ENCODE results near the gene OR8B8.
"Not testable (repeated sequence)": the region's sequence is repeated elsewhere in the genome, so short reads cannot be mapped to it uniquely, and the experiment has no call there.

OR8B8 gene

DNA sequence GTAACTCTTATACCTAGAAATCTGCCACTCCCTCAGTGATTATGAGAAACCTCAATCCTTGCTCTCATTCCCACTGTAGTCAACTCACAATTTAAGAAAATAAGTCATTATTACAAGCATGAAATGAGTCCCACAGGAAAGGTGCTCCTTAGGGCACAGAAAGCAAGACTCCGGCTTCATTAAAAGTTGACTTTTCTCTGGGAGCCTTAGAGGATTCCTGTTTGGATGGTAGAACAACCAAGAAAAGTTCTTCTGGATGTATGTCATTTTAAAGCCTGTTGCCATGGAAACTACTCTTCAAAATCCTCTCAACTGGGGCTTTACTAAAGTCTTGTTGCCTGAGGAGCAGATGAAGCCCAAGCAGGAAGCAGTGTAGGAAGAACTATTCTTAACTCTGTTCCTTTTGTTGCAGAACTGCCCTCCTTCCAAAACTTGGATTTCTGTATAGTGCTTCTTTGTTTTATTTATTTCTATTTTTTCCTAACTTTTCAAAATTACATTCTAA is at the start of gene OR8B8:
OR8B8 (minus strand) TSS at position 51 of the 505 bp plus-strand sequence. CDS start 4,611 bp downstream, outside the sequence.
- DNase-seq (ENCODE audit: low read depth in 2 of 3, low spot score in 2 of 3), result no peak

- no peak for DNase-seq (ENCODE audit: low read depth in 2 of 3, low spot score in 2 of 3)
Measured at GRCh38 chr11:124493016-124493655, 47.6 kb upstream of the OR8B8 start.

DNA sequence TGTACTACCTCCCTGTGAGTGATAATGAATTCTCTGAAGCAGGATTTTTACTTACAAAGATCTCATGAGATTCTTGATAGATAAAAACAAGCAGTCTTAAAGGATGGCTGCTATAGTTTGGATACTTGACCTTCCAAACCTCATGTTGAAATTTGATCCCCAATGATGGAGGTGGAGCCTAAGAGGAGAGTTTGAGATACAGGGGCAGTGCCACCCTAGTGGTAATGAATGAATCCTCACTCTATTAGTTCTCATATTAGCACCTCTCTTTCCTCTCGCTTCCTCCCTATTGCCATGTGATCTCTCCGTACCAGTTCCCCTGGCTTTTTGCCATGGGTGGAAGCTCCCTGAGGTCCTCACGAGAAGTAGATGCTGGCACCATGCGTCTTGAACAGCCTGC is 37.9 kb upstream of the OR8B8 start:
- no peak for DNase-seq (ENCODE audit: low read depth in 2 of 3, low spot score in 2 of 3)

GRCh38 chr11:124482362-124483147 is 37.1 kb upstream of the OR8B8 start:
- DNase-seq (ENCODE audit: low read depth in 2 of 3, low spot score in 2 of 3), result no peak

GRCh38 chr11:124481365-124482323 is 36.1 kb upstream of the OR8B8 start:
- DNase-seq (ENCODE audit: low read depth in 2 of 3, low spot score in 2 of 3), result no peak

DNA sequence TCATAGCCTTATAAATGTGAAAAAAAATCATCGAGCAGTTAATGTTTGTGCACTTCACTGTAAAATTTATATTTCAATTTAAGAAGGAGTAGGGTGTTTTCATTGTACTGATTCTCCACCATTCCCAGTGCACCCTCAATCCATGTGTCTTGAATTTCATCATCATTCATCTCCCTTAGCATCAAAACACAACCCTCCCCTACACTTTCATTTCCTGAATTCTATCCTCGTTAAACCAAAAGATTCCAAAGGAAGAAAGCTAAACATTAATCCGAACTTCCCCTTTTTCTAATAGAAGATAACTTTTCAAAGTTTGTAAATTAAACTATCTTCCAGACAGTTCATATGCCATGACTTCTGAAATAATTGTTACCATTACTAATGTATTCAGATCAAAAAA is 34.1 kb upstream of the OR8B8 start:
- no peak for DNase-seq (ENCODE audit: low read depth in 2 of 3, low spot score in 2 of 3)

DNA sequence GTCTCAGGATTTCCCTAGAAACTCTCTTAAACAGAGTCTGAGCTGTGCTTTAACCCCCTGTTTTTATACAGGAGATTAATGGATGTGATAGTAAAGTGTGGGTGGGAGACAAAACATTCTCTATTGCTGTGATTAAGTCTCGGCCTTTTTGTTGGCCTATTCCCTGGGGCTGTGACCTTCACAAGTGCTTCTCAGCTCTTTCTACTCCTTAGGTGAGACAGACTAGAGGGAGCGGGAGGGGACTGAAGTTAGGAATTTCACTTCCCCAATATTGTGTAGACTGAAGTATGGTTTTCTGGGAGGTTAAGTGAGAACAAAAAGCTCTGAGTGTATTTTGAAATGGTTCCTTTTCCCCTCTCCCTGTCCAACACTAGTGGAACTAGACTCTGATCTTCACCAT is 29.8 kb upstream of the OR8B8 start:
- DNase-seq (ENCODE audit: low read depth in 2 of 3, low spot score in 2 of 3), result no peak

- DNase-seq (ENCODE audit: low read depth in 2 of 3, low spot score in 2 of 3), result no peak
Measured at GRCh38 chr11:124474779-124475178, 29.3 kb upstream of the OR8B8 start.

DNA sequence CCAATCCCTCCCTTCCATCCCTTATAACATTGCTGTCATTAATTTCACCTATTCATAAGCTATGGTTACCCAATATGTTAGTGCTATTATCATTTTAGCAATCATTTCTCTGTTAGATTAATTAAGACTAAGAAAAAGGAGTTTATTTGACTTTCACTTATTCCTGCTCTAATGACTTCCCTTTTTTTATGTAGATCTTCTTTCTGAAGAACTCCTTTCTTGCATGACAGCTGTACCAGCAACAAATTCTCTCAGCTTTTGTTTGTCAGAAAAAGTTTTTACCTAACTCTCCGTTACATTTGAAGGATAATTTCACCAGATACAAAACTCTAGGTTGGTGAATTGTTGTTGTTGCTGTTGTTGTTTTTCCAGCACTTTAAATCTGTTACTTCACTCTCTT is 28.6 kb upstream of the OR8B8 start:
- DNase-seq (ENCODE audit: low read depth in 2 of 3, low spot score in 2 of 3), result no peak

GRCh38 chr11:124473476-124473875 is 28.0 kb upstream of the OR8B8 start:
- no peak for DNase-seq (ENCODE audit: low read depth in 2 of 3, low spot score in 2 of 3)

GRCh38 chr11:124470561-124471227 is 25.2 kb upstream of the OR8B8 start:
- DNase-seq (ENCODE audit: low read depth in 2 of 3, low spot score in 2 of 3), result no peak

DNA sequence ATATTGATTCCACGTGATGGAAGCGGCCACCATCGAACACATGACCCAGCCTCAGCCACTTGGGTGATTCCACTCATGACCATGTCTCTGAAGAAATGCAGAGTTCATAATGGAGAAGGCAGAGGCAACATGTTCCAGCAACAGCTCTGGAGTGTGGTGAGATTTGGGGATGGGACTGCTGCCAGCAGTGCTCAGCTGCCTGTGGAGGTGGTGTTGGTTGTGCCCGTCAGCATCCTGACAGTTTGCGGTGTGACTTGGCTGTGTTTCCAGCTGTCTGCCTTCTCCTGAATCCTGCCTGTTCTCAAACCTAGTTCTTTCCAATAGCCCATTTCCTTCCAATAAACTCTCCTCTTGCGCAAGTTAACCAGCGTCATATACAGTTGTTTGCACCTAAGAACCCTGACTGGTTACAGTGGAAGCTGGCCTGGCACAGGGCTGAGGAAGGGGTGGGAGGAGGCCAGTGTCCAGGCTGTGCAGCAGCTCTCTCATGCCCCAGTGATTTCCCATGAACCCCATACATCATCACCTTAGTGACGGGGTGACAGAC is 22.0 kb upstream of the OR8B8 start:
- DNase-seq (ENCODE audit: low read depth in 2 of 3, low spot score in 2 of 3), result no peak

- no peak for DNase-seq (ENCODE audit: low read depth in 2 of 3, low spot score in 2 of 3)
Measured at GRCh38 chr11:124465368-124465767, 19.9 kb upstream of the OR8B8 start.

- DNase-seq (ENCODE audit: low read depth in 2 of 3, low spot score in 2 of 3), result no peak
Measured at GRCh38 chr11:124463990-124464389, 18.5 kb upstream of the OR8B8 start.

GRCh38 chr11:124463324-124463723 is 17.8 kb upstream of the OR8B8 start:
- DNase-seq (ENCODE audit: low read depth in 2 of 3, low spot score in 2 of 3), result no peak

GRCh38 chr11:124460459-124460858 is 15.0 kb upstream of the OR8B8 start:
- DNase-seq (ENCODE audit: low read depth in 2 of 3, low spot score in 2 of 3), result no peak

GRCh38 chr11:124459379-124459778 is 13.9 kb upstream of the OR8B8 start:
- not testable (repeated sequence) for DNase-seq (ENCODE audit: low read depth in 2 of 3, low spot score in 2 of 3)

- DNase-seq (ENCODE audit: low read depth in 2 of 3, low spot score in 2 of 3), result no peak
Measured at GRCh38 chr11:124454552-124454951, 9.1 kb upstream of the OR8B8 start.

- no peak for DNase-seq (ENCODE audit: low read depth in 2 of 3, low spot score in 2 of 3)
Measured at GRCh38 chr11:124446916-124447315, 1.4 kb upstream of the OR8B8 start.

DNA sequence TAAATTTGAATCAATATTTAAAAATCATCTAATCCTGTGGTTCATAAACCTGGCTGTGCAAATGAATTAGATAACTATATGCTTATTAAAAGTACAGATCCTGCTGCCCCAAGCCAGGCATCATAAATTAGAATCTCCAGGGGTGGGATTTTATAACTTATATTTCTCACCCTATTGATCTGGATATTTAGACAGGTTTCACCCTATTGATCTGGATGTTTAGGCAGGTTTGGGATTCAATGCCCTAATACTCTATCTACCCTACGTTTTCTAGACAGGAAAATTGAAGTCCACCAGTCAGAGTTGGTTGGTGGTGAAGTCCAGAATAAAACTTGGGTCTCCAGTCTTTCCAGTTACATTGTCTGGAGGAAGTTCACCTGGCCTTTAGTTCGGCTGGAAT is 2.6 kb downstream of the OR8B8 start:
- DNase-seq (ENCODE audit: low read depth in 2 of 3, low spot score in 2 of 3), result no peak

DNA sequence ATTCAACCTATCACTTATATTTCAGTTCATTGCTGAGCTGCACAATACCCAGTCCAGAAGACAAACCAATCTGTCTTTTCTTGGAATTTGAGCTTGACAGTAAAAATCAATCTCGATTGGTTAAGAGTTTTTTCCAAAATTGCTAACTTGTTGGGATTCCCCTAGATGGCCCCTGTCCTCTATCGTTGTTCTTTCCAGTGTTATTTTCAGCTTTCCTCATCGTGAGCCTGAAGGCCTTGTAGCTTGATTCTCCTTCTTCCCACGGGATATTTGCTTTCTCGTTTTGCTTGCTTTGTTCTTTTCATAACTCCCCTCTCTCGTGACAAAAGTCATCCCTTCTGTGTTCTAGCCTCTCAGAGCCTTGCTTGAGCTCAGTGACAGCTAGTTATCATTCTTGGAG is 3.1 kb downstream of the OR8B8 start:
- no peak for DNase-seq (ENCODE audit: low read depth in 2 of 3, low spot score in 2 of 3)
